K562 (cell line): ENCODE measurements around the gene CYB5R3. TPM values are rescaled to one million over a fixed set of nuclear protein-coding genes. Genes with fewer than 3 reads are reported as not detected.
A peak's percentile ranks its signal among the peaks of the same experiment; 100 is the strongest.

Experiments
- CHCHD3 ChIP-seq: fragments of 250-450 bp; sonication (Bioruptor Pico); IDR thresholded peaks from 2 replicates; pipeline ENCODE4 v2.1.2; 2022; ENCODE audit warnings: mild to moderate bottlenecking
- DPF2 ChIP-seq: fragments of 450-650 bp; IDR thresholded peaks from 2 replicates; pipeline ENCODE4 v1.6.1; 2016
- JUNB ChIP-seq: fragments of 450-650 bp; formaldehyde crosslinking; conservative IDR thresholded peaks from 2 replicates; pipeline ENCODE4 v1.4.0; 2020; ENCODE audit warnings: mild to moderate bottlenecking
- KDM4B ChIP-seq, 2 experiments: fragments of 450-650 bp in 1 of 2; sonication (generic) in 1 of 2; IDR thresholded peaks; 2 replicates each; pipeline ENCODE4 v1.6.1; 2016 to 2017; ENCODE audit warnings: borderline replicate concordance in 2 of 2, antibody characterized with exemption in 1 of 2, low read depth in 1 of 2, mild to moderate bottlenecking in 1 of 2
- NFIC ChIP-seq: fragments of 450-650 bp; IDR thresholded peaks from 2 replicates; pipeline ENCODE4 v1.6.1; 2017; ENCODE audit warnings: mild to moderate bottlenecking, inconsistent platforms
- NFYB ChIP-seq: IDR thresholded peaks from 2 replicates; pipeline ENCODE4 v1.6.1; 2011; ENCODE audit warnings: mild to moderate bottlenecking, moderate library complexity; ENCODE audit not compliant: insufficient read length; ENCODE audit errors: extremely low read depth
- RUNX1 ChIP-seq: sonication (generic); IDR thresholded peaks from 2 replicates; pipeline ENCODE4 v1.6.1; 2016; ENCODE audit warnings: antibody characterized with exemption, low read depth
- TEAD2 ChIP-seq: fragments of 450-650 bp; IDR thresholded peaks from 2 replicates; pipeline ENCODE4 v1.6.1; 2016; ENCODE audit warnings: missing genetic modification characterization, control low read depth, missing compliant biosample characterization
- ZNF764 ChIP-seq: fragments of 250-450 bp; sonication (Bioruptor Pico); IDR thresholded peaks from 2 replicates; pipeline ENCODE4 v1.4.0; 2020; ENCODE audit warnings: low read depth, mild to moderate bottlenecking, moderate library complexity
- ZNF77 ChIP-seq: fragments of 250-450 bp; sonication (Bioruptor Pico); IDR thresholded peaks from 2 replicates; pipeline ENCODE4 v1.5.0; 2020
- polyA plus RNA-seq, 8 experiments: library from polyadenylated mRNA; depleted of rRNA in 4 of 8; stranded (reverse) in 5 of 8; unstranded in 3 of 8; fragments of >200 nt; fragmentation: Nextera tagmentation in 2 of 8; fragmentation: Illumina TruSeq in 1 of 8; extraction: Ambion mirVana in 2 of 8; extraction: Trizol in 1 of 8; gene quantifications; 2 replicates each; pipeline versions ENCODE4 v1.2.1 to v1.2.3, GENCODE V29; 2011 to 2014; ENCODE audit warnings: inconsistent platforms in 1 of 8, missing spikeins in 1 of 8
- total RNA-seq, 7 experiments: library from RNA; depleted of rRNA in 6 of 7; stranded (reverse); fragments of >200 nt in 6 of 7; fragmentation: Illumina TruSeq in 2 of 7; extraction: Trizol in 2 of 7; gene quantifications; 2 replicates each; pipeline versions ENCODE4 v1.2.1 to v1.2.3, GENCODE V29; 2011 to 2021; ENCODE audit warnings: low replicate concordance in 1 of 7
- TF ChIP-seq, protein P1 (sequence below), 2 experiments: fragments of 450-650 bp in 1 of 2; IDR thresholded peaks; 2 replicates each; pipeline ENCODE4 v1.6.1; 2011 to 2017; ENCODE audit warnings: low read depth in 2 of 2, antibody characterized with exemption in 1 of 2, borderline replicate concordance in 1 of 2, low read length in 1 of 2, mild to moderate bottlenecking in 1 of 2, mixed read lengths in 1 of 2; ENCODE audit not compliant: control insufficient read depth in 1 of 2
- TF ChIP-seq, protein P2 (sequence below): fragments of 250-450 bp; sonication (Bioruptor Pico); IDR thresholded peaks from 2 replicates; pipeline ENCODE4 v1.8.0; 2021; ENCODE audit warnings: borderline replicate concordance, mild to moderate bottlenecking, moderate library complexity; ENCODE audit not compliant: poor library complexity, severe bottlenecking

The CYB5R3 gene
- total and polyA plus RNA-seq, 9 of the 15 experiments (the other 6 are each of a cell fraction or from before 2014, with no cell fraction given): 1.4 to 66.8 (median 23.4) TPM

DNA sequence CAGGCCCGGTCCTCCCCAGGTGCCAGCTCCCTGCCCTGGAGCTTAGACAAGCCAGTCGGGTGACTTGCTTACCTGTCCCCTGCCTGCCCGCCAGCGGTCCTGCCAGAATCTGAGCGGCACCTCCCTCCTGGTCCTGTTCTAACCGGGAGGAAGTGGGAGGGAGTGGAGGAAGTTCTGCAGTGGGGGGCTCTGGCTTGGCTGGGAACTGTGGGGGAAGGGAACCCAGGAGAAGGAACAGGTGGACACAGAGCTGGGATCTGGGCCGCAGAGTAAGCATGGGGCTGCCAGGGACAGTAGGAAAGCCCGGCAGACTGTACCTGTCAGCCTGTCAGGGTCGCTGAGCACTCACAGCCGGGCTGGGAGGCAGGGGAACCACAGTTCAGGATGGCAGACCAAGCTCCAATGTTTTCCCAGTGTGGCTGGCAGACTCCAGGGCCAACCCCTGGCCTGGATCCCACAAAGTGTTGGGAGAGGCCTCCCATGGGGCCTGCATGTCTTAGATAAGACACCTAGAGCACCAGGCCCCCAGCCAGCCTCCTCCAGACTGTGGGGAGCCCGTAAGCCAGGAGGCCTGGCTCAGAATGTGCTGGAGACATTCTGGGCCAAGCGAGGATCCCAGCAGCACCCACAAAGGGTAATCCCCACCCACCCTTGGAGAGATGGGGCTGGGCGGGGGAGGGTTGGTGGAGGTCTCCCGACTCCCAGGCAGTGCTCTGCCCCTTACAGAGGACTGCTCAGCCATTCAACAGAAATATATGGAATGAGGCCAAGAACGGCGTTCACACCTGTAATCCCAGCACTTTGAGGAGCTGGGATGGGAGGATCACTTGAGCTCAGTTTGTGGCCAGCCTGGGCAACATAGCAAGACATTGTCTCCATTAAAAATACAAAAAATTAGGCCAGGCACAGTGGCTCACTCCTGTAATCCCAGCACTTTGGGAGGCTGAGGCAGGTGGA is 2.3 kb downstream of the CYB5R3 start (continued):
- no peak for TF ChIP-seq ZNF77 (CRISPR knock-in tag)
- TF ChIP-seq JUNB: no peak
- TF ChIP-seq, protein P1, sequence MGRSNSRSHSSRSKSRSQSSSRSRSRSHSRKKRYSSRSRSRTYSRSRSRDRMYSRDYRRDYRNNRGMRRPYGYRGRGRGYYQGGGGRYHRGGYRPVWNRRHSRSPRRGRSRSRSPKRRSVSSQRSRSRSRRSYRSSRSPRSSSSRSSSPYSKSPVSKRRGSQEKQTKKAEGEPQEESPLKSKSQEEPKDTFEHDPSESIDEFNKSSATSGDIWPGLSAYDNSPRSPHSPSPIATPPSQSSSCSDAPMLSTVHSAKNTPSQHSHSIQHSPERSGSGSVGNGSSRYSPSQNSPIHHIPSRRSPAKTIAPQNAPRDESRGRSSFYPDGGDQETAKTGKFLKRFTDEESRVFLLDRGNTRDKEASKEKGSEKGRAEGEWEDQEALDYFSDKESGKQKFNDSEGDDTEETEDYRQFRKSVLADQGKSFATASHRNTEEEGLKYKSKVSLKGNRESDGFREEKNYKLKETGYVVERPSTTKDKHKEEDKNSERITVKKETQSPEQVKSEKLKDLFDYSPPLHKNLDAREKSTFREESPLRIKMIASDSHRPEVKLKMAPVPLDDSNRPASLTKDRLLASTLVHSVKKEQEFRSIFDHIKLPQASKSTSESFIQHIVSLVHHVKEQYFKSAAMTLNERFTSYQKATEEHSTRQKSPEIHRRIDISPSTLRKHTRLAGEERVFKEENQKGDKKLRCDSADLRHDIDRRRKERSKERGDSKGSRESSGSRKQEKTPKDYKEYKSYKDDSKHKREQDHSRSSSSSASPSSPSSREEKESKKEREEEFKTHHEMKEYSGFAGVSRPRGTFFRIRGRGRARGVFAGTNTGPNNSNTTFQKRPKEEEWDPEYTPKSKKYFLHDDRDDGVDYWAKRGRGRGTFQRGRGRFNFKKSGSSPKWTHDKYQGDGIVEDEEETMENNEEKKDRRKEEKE (IDR thresholded peaks at IDR 0.05; ENCODE audit: borderline replicate concordance in 1 of 2, control insufficient read depth in 1 of 2, low read depth in 2 of 2, low read length in 1 of 2): no peak
- no peak for TF ChIP-seq CHCHD3
- peak; percentile 38; the same call in 1 of the 2 replicates for TF ChIP-seq DPF2
- TF ChIP-seq, protein P2, sequence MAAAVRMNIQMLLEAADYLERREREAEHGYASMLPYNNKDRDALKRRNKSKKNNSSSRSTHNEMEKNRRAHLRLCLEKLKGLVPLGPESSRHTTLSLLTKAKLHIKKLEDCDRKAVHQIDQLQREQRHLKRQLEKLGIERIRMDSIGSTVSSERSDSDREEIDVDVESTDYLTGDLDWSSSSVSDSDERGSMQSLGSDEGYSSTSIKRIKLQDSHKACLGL (CRISPR knock-in tag): no peak
- no peak for TF ChIP-seq TEAD2
- TF ChIP-seq NFIC: peak; percentile 68
- no peak for TF ChIP-seq NFYB
- TF ChIP-seq ZNF764 (CRISPR knock-in tag): no peak
- TF ChIP-seq KDM4B (IDR thresholded peaks at IDR 0.05; ENCODE audit: borderline replicate concordance in 2 of 2, low read depth in 1 of 2): no peak
- no peak for TF ChIP-seq RUNX1
